HepG2 (cell line): Measurements from ENCODE around the gene UTS2R. TPM values are rescaled to one million over a fixed set of nuclear protein-coding genes. Genes with fewer than 3 reads are reported as not detected.

ENCODE experiments used
- ERF ChIP-seq: IDR thresholded peaks from 2 replicates; pipeline ENCODE4 v1.6.1; 2018; ENCODE audit warnings: missing biosample characterization, missing genetic modification reagents
- KAT7 ChIP-seq: IDR thresholded peaks from 2 replicates; pipeline ENCODE4 v1.6.1; 2018; ENCODE audit warnings: borderline replicate concordance, missing compliant biosample characterization
- KAT8 ChIP-seq: IDR thresholded peaks from 2 replicates; pipeline ENCODE4 v1.6.1; 2016; ENCODE audit warnings: missing genetic modification reagents, missing compliant biosample characterization
- MYNN ChIP-seq: sonication (generic); formaldehyde crosslinking; IDR thresholded peaks from 2 replicates; pipeline ENCODE4 v1.4.0; 2020; ENCODE audit warnings: mild to moderate bottlenecking, low read depth, missing genetic modification reagents
- NFE2 ChIP-seq: sonication (generic); formaldehyde crosslinking; IDR thresholded peaks from 2 replicates; pipeline ENCODE4 v1.4.0; 2020; ENCODE audit warnings: missing genetic modification reagents
- NFE2L1 ChIP-seq: sonication (generic); formaldehyde crosslinking; IDR thresholded peaks from 2 replicates; pipeline ENCODE4 v1.4.0; 2020; ENCODE audit warnings: missing genetic modification reagents, mild to moderate bottlenecking, borderline replicate concordance
- NKX3-1 ChIP-seq: sonication (generic); formaldehyde crosslinking; IDR thresholded peaks from 2 replicates; pipeline ENCODE4 v1.5.0; 2020; ENCODE audit warnings: missing genetic modification reagents
- STAG1 ChIP-seq: sonication (generic); formaldehyde crosslinking; IDR thresholded peaks from 2 replicates; pipeline ENCODE4 v1.4.0; 2020; ENCODE audit warnings: missing genetic modification reagents
- ZFP90 ChIP-seq: sonication (generic); formaldehyde crosslinking; IDR thresholded peaks from 2 replicates; pipeline ENCODE4 v1.8.0; 2022; ENCODE audit warnings: missing genetic modification reagents, mild to moderate bottlenecking, inconsistent platforms, borderline replicate concordance
- ZMYM2 ChIP-seq: sonication (generic); formaldehyde crosslinking; IDR thresholded peaks from 2 replicates; pipeline ENCODE4 v1.8.0; 2022; ENCODE audit warnings: mild to moderate bottlenecking, missing genetic modification reagents
- ZNF350 ChIP-seq: sonication (generic); formaldehyde crosslinking; IDR thresholded peaks from 2 replicates; pipeline ENCODE4 v1.4.0; 2020; ENCODE audit warnings: mild to moderate bottlenecking, low read depth, missing genetic modification reagents, borderline replicate concordance
- ZNF451 ChIP-seq: sonication (generic); formaldehyde crosslinking; IDR thresholded peaks from 2 replicates; pipeline ENCODE4 v1.5.0; 2020; ENCODE audit warnings: mild to moderate bottlenecking, missing genetic modification reagents
- ZNF839 ChIP-seq: sonication (generic); formaldehyde crosslinking; IDR thresholded peaks from 2 replicates; pipeline ENCODE4 v1.4.0; 2020; ENCODE audit warnings: missing genetic modification reagents, mild to moderate bottlenecking, borderline replicate concordance
- polyA plus RNA-seq, 8 experiments: library from polyadenylated mRNA; depleted of rRNA in 3 of 8; stranded (reverse) in 7 of 8; unstranded in 1 of 8; fragments of >200 nt; fragmentation: Illumina TruSeq in 4 of 8; extraction: Trizol in 4 of 8; gene quantifications; 2 replicates each; pipeline versions ENCODE4 v1.2.1 to v1.2.3, GENCODE V29; 2011 to 2016; ENCODE audit warnings: low read depth in 4 of 8, missing spikeins in 1 of 8, mixed read lengths in 1 of 8; ENCODE audit not compliant: insufficient read depth in 1 of 8
- total RNA-seq, 5 experiments: library from RNA; depleted of rRNA; stranded (reverse); fragments of >200 nt; fragmentation: Illumina TruSeq; extraction: Trizol; gene quantifications; 2 replicates each; pipeline ENCODE4 v1.2.3, GENCODE V29; 2016; ENCODE audit warnings: low read depth in 1 of 5
- TF ChIP-seq, protein P1 (sequence below): sonication (generic); formaldehyde crosslinking; IDR thresholded peaks from 2 replicates; pipeline ENCODE4 v1.4.0; 2020; ENCODE audit warnings: missing genetic modification reagents
- TF ChIP-seq, protein P2 (sequence below): sonication (generic); formaldehyde crosslinking; IDR thresholded peaks from 2 replicates; pipeline ENCODE4 v1.5.1; 2020; ENCODE audit warnings: missing genetic modification reagents, mild to moderate bottlenecking, borderline replicate concordance
- TF ChIP-seq, protein P3 (sequence below): sonication (generic); formaldehyde crosslinking; IDR thresholded peaks from 2 replicates; pipeline ENCODE4 v1.4.0; 2020; ENCODE audit warnings: missing genetic modification reagents, mild to moderate bottlenecking, borderline replicate concordance

UTS2R gene
- total and polyA plus RNA-seq, 2 of the 13 experiments (the other 11 are each of a cell fraction or from before 2014, with no cell fraction given) = 0.13 to 0.15 TPM

DNA sequence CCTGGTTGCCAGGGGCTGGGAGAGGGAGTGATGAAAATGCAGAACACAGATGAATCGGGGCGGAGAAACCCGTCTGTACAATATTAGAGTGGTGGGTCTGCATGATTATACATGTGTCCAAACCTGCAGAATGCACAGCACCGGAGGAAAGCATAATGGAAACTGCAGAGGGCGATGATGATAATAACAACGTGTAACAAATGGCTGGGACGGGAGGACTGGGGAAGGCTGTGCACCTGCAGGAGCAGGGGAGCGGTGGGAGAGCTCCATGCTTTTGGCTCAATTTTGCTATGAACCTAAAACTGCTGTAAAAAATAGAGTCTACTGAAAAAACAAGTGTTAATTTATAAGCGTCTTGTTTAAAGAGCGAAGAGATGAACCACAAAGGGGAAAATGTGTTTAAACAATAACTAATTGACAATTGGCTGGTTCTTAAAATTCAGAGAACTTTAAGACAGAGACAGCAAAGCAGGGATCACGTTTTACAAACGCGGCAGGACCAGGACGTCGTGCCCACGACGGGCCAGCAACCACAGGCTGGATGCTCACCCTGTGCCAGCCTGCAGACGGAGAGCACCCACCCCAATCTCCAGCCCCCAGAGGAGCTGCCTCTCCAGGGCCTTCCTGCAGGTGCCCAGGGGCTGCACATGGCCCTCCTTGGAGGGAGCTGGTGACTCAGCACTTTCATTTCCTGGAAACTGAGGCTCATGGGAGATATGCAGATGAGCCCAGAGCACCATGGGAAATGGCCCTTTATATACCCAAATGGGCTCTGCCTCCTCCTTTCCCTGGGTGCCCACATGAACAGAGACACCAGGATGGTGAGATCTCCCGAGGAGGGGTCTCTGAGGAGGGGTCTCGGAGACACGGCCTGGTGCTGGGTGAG, 12.9 kb upstream of the UTS2R start, which contains the start of gene TEX19 (continued):
- TF ChIP-seq STAG1 (CRISPR knock-in tag) (peak; percentile 50), NFE2 (CRISPR knock-in tag) (peak; percentile 88), ERF (CRISPR knock-in tag) (peak; percentile 38; the same call in 1 of the 2 replicates), ZMYM2 (peak; percentile 35; the same call in 1 of the 2 replicates), ZFP90 (CRISPR knock-in tag) (no peak), ZNF451 (no peak), ZNF839 (CRISPR knock-in tag) (no peak), NKX3-1 (CRISPR knock-in tag) (0 out of 2 replicates have a peak, but pooled peaks have one; percentile 38), MYNN (0 out of 2 replicates have a peak, but pooled peaks have one; percentile 36), KAT7 (CRISPR knock-in tag) (no peak), KAT8 (CRISPR knock-in tag) (peak; percentile 74), ZNF350 (0 out of 2 replicates have a peak, but pooled peaks have one; percentile 48), NFE2L1 (CRISPR knock-in tag) (peak; percentile 99)
- TF ChIP-seq, protein P1, sequence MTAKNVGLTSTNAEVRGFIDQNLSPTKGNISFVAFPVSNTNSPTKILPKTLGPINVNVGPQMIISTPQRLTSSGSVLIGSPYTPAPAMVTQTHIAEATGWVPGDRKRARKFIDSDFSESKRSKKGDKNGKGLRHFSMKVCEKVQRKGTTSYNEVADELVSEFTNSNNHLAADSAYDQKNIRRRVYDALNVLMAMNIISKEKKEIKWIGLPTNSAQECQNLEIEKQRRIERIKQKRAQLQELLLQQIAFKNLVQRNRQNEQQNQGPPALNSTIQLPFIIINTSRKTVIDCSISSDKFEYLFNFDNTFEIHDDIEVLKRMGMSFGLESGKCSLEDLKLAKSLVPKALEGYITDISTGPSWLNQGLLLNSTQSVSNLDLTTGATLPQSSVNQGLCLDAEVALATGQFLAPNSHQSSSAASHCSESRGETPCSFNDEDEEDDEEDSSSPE (CRISPR knock-in tag) = peak; percentile 49
- TF ChIP-seq, protein P2, sequence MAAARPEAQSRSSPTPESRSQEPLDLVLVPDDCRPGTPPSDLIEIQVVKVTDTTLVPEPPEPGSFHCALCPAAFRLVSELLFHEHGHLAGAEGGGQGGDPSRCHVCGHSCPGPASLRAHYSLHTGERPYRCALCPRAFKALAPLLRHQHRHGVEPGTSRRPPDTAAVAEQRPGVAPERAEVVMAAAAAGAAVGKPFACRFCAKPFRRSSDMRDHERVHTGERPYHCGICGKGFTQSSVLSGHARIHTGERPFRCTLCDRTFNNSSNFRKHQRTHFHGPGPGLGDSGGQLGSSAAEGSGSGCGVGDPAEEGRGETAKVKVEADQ (CRISPR knock-in tag) = no peak
- TF ChIP-seq, protein P3, sequence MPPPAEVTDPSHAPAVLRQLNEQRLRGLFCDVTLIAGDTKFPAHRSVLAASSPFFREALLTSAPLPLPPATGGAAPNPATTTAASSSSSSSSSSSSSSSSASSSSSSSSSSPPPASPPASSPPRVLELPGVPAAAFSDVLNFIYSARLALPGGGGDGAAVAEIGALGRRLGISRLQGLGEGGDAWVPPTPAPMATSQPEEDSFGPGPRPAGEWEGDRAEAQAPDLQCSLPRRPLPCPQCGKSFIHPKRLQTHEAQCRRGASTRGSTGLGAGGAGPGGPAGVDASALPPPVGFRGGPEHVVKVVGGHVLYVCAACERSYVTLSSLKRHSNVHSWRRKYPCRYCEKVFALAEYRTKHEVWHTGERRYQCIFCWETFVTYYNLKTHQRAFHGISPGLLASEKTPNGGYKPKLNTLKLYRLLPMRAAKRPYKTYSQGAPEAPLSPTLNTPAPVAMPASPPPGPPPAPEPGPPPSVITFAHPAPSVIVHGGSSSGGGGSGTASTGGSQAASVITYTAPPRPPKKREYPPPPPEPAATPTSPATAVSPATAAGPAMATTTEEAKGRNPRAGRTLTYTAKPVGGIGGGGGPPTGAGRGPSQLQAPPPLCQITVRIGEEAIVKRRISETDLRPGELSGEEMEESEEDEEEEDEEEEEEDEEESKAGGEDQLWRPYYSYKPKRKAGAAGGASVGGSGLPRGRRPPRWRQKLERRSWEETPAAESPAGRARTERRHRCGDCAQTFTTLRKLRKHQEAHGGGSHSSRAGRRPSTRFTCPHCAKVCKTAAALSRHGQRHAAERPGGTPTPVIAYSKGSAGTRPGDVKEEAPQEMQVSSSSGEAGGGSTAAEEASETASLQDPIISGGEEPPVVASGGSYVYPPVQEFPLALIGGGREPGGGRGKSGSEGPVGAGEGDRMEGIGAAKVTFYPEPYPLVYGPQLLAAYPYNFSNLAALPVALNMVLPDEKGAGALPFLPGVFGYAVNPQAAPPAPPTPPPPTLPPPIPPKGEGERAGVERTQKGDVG = 0 out of 2 replicates have a peak, but pooled peaks have one; percentile 22
